NCI-H226 (cell line): ENCODE results near the gene KRT74.
A peak's percentile ranks its signal among the peaks of the same experiment; 100 is the strongest.

ENCODE experiments used
- DNase-seq: peaks from one replicate; pipeline ENCODE4 v3.0.0-alpha.2; 2015

Gene KRT74

GRCh38 chr12:52533686-52534470, 39.8 kb downstream of the KRT74 start:
- DNase-seq: no peak

- DNase-seq: no peak
Observed at GRCh38 chr12:52532636-52533035, 41.0 kb downstream of the KRT74 start.

GRCh38 chr12:52531566-52532300, 41.9 kb downstream of the KRT74 start:
- DNase-seq: no peak

GRCh38 chr12:52530905-52531304, 42.7 kb downstream of the KRT74 start:
- no peak for DNase-seq

GRCh38 chr12:52530366-52530765, 43.3 kb downstream of the KRT74 start:
- no peak for DNase-seq

- no peak for DNase-seq
Observed at GRCh38 chr12:52529846-52530245, 43.8 kb downstream of the KRT74 start.

- DNase-seq: no peak
Observed at GRCh38 chr12:52529417-52529816, 44.2 kb downstream of the KRT74 start.

GRCh38 chr12:52528641-52529143, 45.0 kb downstream of the KRT74 start:
- no peak for DNase-seq

GRCh38 chr12:52527121-52527800, 46.4 kb downstream of the KRT74 start:
- DNase-seq: no peak

GRCh38 chr12:52526511-52526951, 47.1 kb downstream of the KRT74 start:
- DNase-seq: no peak

- DNase-seq: no peak
Observed at GRCh38 chr12:52525661-52526499, 47.8 kb downstream of the KRT74 start.

- DNase-seq: peak; percentile 37
Observed at GRCh38 chr12:52524898-52525591, 48.6 kb downstream of the KRT74 start.

- no peak for DNase-seq
Observed at GRCh38 chr12:52524241-52524897, 49.3 kb downstream of the KRT74 start.

GRCh38 chr12:52523824-52524223, 49.8 kb downstream of the KRT74 start:
- peak; percentile 40 for DNase-seq

GRCh38 chr12:52522346-52523011, 51.2 kb downstream of the KRT74 start:
- DNase-seq: peak; percentile 68

- no peak for DNase-seq
Observed at GRCh38 chr12:52521568-52522266, 51.9 kb downstream of the KRT74 start.

- peak; percentile 43 for DNase-seq
Observed at GRCh38 chr12:52521175-52521567, 52.5 kb downstream of the KRT74 start.

- DNase-seq: no peak
Observed at GRCh38 chr12:52519826-52520662, 53.6 kb downstream of the KRT74 start, which contains the start of gene KRT5. KRT5 (minus strand) TSS chr12:52520394; CDS start chr12:52520296, 98 bp downstream.

GRCh38 chr12:52519387-52519703, 54.3 kb downstream of the KRT74 start:
- no peak for DNase-seq
